Glomerular visceral epithelial cell (primary cell): Measurements from ENCODE around the gene MRPL42.
"Not testable (repeated sequence)": the region's sequence is repeated elsewhere in the genome, so short reads cannot be mapped to it uniquely, and the experiment has no call there.

ENCODE experiments used
- DNase-seq: peaks from one replicate; pipeline ENCODE4 v3.0.0-alpha.2; 2016; ENCODE audit errors: extremely low spot score

MRPL42 gene

GRCh38 chr12:93447555-93448290, 19.6 kb upstream of the MRPL42 start:
- no peak for DNase-seq

DNA sequence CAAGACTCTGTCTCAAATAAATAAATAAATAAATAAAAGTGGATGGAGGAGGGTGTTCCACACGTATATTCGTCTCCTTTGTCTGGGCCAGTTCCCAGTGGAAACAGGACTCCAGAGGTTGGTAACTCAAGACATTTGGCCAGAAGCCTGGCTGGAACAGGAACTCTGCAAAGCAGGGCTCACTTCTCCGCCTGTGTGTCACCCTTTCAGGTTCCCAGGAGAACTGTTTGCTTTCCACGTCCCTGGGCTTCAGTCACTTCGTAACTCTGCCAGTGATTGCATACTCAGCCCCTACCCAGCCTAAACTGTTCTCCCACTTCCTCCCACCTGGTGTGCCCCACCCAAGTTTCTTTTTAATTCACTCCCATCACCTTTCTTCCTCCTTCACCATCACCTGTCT, 18.5 kb upstream of the MRPL42 start:
- no peak for DNase-seq

- no peak for DNase-seq
Observed at GRCh38 chr12:93449277-93449676, 18.0 kb upstream of the MRPL42 start.

DNA sequence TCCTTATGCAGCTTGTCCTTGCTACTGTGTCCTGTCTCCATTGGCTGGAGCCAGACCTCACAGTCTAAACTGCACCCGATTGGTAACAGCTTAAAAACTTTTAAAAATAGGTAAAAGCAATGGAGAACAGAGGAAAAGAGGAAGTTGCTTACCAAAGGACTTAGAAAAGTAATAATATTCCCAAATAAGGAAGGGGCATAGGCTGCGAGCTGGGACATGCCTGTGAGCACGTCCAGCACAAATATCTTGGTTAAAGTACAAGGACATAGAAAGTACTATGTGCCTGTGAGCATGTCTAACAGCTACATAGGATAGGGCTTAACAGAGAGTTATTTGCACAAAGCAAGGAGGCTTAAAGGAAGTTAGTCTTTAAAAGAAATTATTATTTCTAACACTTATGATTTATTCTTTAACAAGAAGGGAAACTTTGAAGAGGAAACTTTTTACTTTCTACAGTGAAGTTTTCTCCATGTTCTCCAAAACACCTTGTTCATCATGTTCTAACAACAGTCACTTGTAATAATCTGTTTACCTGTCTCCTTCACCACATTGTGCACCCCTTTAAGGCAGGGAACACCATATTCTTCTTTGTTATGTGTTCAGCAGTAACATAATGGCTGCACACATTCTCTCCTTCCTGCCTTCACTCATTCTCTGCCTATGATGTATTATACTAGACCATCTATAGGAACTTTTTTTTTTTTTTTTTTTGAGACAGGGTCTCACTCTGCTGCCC, 15.7 kb upstream of the MRPL42 start:
- no peak for DNase-seq

- DNase-seq, result peak; percentile 23
Observed at GRCh38 chr12:93453633-93454032, 13.7 kb upstream of the MRPL42 start.

GRCh38 chr12:93456077-93456476, 11.2 kb upstream of the MRPL42 start:
- no peak for DNase-seq

DNA sequence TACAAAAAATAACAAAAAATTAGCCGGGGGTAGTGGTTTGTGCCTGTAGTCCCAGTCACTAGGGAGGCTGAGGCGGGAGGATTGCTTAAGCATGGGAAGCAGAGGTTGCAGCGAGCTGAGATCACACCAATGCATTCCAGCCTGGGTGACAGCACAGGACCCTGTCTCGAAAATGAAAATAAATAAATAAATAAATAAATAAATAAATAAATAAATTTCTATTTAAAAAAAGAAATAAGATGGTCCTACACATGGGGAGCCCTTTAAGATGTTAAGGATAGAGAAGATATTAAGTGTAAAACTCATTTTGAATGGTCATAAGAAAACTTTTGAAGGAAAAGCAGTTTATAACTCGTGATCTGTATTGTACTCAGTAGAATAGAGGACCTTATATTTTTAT, 8.2 kb upstream of the MRPL42 start:
- no peak for DNase-seq

DNA sequence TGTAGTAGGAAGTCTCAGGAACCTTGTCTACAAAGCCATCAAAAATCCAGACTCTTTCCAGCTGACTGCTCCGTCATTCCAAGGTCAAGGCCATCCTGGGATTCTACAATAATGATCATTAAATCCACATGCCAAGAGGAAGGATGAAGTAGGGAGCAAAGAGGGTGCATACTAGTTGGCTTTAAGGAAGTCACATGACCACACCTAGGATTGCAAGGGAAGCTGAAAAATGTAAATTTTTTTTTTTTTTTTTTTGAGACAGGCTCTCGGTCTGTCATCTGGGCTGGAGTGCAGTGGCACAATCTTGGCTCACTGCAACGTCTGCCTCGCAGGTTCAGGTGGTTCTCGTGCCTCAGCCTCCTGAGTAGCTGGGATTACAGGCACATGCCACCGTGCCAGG, 7.3 kb upstream of the MRPL42 start:
- no peak for DNase-seq

GRCh38 chr12:93460902-93461301, 6.4 kb upstream of the MRPL42 start:
- DNase-seq, result no peak

- no peak for DNase-seq
Observed at GRCh38 chr12:93461503-93461902, 5.8 kb upstream of the MRPL42 start.

- no peak for DNase-seq
Observed at GRCh38 chr12:93465841-93466240, 1.5 kb upstream of the MRPL42 start.

DNA sequence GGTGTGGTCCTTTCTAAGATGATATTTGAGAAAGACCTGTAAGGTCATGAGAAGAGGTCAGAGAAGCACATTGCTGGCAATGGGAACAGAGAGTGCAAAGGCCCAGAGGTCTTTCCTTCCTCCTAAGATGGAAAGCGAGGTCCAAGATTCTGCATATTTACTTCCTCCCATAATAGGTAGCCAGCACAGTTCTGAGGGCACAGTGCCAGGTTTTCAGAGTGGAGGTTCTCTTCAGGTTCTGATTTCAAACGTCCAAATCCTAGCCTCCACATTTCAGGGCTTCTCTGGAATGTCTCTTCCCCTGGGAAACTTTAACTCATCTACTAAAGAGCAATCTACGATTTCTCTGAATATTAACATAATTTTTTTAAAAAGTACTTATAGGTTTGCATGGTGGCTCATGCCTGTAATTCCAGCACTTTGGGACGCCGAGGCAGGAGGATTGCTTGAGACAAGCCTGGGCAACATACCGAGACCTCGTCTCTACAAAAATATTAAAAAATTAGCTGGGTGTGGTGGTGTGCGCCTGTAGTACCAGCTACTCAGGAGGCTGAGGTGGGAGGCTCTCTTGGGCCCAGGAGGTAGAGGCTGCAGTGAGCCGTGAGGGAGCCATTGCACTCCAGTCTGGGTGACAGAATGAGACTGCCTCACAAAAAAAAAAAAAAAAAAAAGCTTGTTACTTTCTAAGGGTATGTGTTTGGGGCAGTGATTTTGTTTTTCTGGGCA, 526 bp upstream of the MRPL42 start:
- no peak for DNase-seq

DNA sequence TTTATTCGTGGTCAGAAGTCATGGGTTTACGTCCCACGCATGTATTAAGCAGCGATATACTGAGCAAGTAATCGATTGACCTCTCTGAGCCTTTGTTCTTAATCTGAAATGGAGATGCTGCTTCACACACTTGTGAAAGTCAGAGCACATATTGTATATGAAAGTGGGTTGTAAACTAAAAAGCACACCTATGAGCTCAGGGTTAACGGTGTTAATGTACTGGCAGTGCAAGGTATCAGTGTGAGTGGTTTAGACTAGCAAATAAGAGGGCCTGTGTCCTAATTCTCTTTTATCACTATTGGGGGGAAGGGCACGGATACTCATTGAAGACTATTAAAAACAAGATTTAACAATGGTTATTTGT, 676 bp downstream of the MRPL42 start:
- no peak for DNase-seq

GRCh38 chr12:93469386-93469785, 2.1 kb downstream of the MRPL42 start:
- no peak for DNase-seq

- no peak for DNase-seq
Observed at GRCh38 chr12:93476555-93476954, 9.2 kb downstream of the MRPL42 start.

DNA sequence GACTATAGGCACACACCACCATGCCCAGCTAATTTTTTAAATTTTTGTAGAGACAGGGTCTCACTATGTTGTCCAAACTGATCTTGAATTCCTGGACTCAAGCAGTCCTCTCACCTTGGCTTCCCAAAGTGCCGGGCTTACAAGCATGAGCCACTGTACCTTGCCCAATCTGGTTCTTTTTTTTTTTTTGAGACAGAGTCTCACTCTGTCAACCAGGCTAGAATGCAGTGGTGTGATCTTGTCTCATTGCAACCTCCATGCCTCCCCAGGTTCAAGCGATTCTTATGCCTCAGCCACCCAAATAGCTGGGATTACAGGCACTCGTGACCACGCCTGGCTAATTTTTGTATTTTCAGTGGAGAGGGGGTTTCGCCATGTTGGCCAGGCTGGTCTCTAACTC, 15.4 kb downstream of the MRPL42 start:
- no peak for DNase-seq

GRCh38 chr12:93483151-93483807, 16.0 kb downstream of the MRPL42 start:
- no peak for DNase-seq

- DNase-seq, result peak; percentile 40
Observed at GRCh38 chr12:93484315-93484981, 17.1 kb downstream of the MRPL42 start.

DNA sequence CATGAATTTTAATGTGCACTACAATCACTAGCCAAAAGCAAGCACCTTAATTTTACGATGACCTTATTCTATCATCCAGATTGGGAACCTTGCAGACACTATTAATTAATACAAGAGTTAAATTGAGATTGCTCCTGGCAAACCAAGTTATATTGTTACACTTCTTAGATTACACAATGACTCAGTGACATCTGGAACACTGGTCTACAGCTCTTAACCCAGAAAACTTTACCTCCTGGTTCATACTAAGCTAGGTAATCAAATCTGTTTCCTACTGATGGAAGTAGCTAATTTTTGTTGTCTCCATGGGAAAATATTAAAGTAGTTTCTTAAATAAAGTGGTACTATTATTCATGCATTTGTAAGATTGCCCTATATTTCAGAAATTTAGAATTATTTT, 25.5 kb downstream of the MRPL42 start:
- not testable (repeated sequence) for DNase-seq

GRCh38 chr12:93494096-93494495, 26.8 kb downstream of the MRPL42 start:
- no peak for DNase-seq

DNA sequence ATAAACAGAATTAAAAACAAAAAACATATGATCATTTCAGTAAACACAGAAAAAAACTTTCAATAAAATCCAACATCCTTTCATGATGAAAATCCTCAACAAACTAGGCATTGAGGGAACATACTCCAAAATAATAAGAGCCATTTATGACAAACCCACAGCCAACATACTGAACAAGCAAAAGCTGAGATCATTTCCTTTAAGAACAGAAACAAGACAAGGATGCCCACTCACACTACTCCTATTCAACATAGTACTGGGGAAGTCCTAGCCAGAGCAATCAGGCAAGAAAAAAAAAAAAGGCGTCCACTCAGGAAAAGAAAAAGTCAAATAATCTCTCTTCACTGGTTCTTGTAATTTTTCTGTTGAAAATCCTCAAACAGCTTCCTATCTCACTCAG, 30.1 kb downstream of the MRPL42 start:
- DNase-seq, result no peak

DNA sequence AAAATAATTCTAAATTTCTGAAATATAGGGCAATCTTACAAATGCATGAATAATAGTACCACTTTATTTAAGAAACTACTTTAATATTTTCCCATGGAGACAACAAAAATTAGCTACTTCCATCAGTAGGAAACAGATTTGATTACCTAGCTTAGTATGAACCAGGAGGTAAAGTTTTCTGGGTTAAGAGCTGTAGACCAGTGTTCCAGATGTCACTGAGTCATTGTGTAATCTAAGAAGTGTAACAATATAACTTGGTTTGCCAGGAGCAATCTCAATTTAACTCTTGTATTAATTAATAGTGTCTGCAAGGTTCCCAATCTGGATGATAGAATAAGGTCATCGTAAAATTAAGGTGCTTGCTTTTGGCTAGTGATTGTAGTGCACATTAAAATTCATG, 31.5 kb downstream of the MRPL42 start:
- DNase-seq, result not testable (repeated sequence)
